DMS 273 (cell line): ENCODE data around the gene TMCC3.
A peak's percentile ranks its signal among the peaks of the same experiment; 100 is the strongest.
"Not testable (repeated sequence)": the region's sequence is repeated elsewhere in the genome, so short reads cannot be mapped to it uniquely, and the experiment has no call there.

Source experiments
- DNase-seq: peaks from one replicate; lab custom pipeline; 2025; ENCODE audit not compliant: unreplicated experiment; lab: John Stamatoyannopoulos, UW

Gene TMCC3

GRCh38 chr12:94636462-94637085 lies 13.8 kb downstream of the TMCC3 start:
- peak; percentile 2 for DNase-seq

GRCh38 chr12:94634717-94635116 lies 15.6 kb downstream of the TMCC3 start:
- DNase-seq: no peak

GRCh38 chr12:94633401-94633800 lies 17.0 kb downstream of the TMCC3 start:
- DNase-seq: no peak

- no peak for DNase-seq
Measured at GRCh38 chr12:94631058-94631457, 19.3 kb downstream of the TMCC3 start.

- DNase-seq: no peak
Measured at GRCh38 chr12:94628819-94629472, 21.4 kb downstream of the TMCC3 start.

GRCh38 chr12:94628369-94628768 lies 22.0 kb downstream of the TMCC3 start:
- DNase-seq: no peak

- DNase-seq: no peak
Measured at GRCh38 chr12:94625531-94625930, 24.8 kb downstream of the TMCC3 start.

- DNase-seq: no peak
Measured at GRCh38 chr12:94623161-94623920, 27.0 kb downstream of the TMCC3 start.

- DNase-seq: peak; percentile 75
Measured at GRCh38 chr12:94622475-94622874, 27.9 kb downstream of the TMCC3 start.

GRCh38 chr12:94621662-94622359 lies 28.5 kb downstream of the TMCC3 start:
- peak; percentile 30 for DNase-seq

- no peak for DNase-seq
Measured at GRCh38 chr12:94620621-94621020, 29.7 kb downstream of the TMCC3 start.

GRCh38 chr12:94618995-94619695 lies 31.2 kb downstream of the TMCC3 start:
- DNase-seq: no peak

- DNase-seq: no peak
Measured at GRCh38 chr12:94617101-94617500, 33.3 kb downstream of the TMCC3 start.

GRCh38 chr12:94616203-94616729 lies 34.1 kb downstream of the TMCC3 start:
- peak; percentile 12 for DNase-seq

- DNase-seq: peak; percentile 66
Measured at GRCh38 chr12:94615260-94616181, 34.8 kb downstream of the TMCC3 start.

- peak; percentile 11 for DNase-seq
Measured at GRCh38 chr12:94614288-94614721, 36.1 kb downstream of the TMCC3 start.

- no peak for DNase-seq
Measured at GRCh38 chr12:94609917-94610443, 40.4 kb downstream of the TMCC3 start.

- not testable (repeated sequence) for DNase-seq
Measured at GRCh38 chr12:94606810-94607209, 43.5 kb downstream of the TMCC3 start.

GRCh38 chr12:94604366-94604698 lies 46.0 kb downstream of the TMCC3 start:
- no peak for DNase-seq
